ENCODE data around the gene CNNM4. TPM values are rescaled to one million over a fixed set of nuclear protein-coding genes. Genes with fewer than 3 reads are reported as not detected.
"Not testable (repeated sequence)": the region's sequence is repeated elsewhere in the genome, so short reads cannot be mapped to it uniquely, and the experiment has no call there.

Gene CNNM4
- total and polyA plus RNA-seq, 4 donors = 0.82 to 2.3 (median 2.1) TPM

DNA sequence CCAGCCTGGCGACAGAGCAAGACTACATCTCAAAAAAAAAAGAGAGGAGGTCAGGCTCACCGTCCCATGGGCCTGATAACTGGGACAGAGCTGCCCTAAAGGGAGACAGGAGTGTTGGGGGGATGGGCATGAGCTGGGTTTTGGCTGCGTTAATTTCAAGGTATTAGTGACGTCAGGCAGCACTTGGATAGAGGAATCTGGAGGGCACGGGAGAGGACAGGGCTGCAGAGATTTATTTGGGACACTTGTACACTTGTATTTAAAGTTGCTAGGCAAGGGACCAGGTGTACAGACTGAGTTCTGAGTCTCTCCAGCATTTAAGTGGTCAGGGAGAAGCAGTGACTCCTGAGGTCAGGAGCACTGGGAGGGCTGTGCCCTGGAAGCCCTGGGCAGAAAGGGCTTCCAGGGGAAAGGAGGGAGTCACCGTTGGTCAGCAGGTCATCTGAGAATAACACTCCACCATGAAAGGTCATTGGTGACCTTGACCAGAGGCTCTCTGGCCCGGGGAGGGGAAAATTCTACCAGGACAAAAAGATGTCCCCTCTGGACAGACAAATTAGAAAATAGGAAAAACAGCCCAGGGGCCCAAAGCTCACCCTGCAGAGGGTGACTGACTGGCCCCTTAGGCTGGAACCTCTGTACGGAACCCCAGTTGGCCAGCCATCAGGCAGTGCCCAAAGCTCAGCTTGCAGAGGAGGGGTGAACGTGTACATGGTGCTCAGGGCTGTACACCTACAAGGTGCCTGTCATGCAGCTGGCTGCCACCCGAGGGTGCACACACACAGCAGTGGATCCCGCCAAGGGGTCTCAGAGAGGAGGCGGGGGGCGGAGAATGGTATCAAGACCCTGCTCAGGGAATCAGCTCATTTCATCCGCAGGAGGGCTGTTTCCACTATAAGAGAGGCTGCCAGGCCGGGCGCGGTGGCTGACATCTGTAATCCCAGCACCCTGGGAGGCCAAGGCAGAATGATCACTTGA is 32.4 kb downstream of the CNNM4 start (continued):
- TF ChIP-seq, protein P1, sequence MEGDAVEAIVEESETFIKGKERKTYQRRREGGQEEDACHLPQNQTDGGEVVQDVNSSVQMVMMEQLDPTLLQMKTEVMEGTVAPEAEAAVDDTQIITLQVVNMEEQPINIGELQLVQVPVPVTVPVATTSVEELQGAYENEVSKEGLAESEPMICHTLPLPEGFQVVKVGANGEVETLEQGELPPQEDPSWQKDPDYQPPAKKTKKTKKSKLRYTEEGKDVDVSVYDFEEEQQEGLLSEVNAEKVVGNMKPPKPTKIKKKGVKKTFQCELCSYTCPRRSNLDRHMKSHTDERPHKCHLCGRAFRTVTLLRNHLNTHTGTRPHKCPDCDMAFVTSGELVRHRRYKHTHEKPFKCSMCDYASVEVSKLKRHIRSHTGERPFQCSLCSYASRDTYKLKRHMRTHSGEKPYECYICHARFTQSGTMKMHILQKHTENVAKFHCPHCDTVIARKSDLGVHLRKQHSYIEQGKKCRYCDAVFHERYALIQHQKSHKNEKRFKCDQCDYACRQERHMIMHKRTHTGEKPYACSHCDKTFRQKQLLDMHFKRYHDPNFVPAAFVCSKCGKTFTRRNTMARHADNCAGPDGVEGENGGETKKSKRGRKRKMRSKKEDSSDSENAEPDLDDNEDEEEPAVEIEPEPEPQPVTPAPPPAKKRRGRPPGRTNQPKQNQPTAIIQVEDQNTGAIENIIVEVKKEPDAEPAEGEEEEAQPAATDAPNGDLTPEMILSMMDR (IDR thresholded peaks at IDR 0.05; ENCODE audit: low read depth, low read length, missing input control) = no peak
- TF ChIP-seq TAF1 (conservative IDR thresholded peaks at IDR 0.05) = no peak
- TF ChIP-seq YY1 (IDR thresholded peaks at IDR 0.05) = no peak

DNA sequence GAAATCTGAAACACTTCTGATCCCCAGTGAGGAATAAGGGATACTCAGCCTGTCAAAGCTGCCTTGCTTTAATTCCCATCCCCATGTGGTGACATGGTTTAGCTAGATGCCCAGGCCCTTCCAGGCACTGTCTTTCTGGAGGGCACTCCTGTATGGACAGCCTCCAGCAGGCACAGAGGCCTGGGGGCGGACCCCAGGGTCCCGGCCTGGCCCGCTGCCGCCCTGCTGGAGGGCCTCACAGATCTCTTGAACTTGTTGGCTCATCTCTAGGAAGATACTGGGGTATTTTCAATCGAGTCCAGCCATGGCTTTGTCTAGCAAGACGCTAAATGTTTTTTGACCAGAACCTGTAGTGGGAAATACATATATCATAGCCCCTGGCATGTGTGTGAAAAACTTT is 34.4 kb downstream of the CNNM4 start:
- DNase-seq (ENCODE audit: low spot score) = no peak
- Histone ChIP-seq H3K4me3 (ENCODE audit: low read depth in 1 of 3, low read length in 3 of 3) (no peak overlapping the region), H3K36me3 (ENCODE audit: control insufficient read depth in 4 of 4, insufficient read depth in 3 of 4, low read depth in 1 of 4, low read length in 3 of 4) (peaks cover 0 to 11% (median 2%) of the 10 kb centered on the region in 4 donors), H3K9ac (ENCODE audit: low read depth in 1 of 2, low read length in 2 of 2) (no peak overlapping the region), H3K4me1 (ENCODE audit: control insufficient read depth in 4 of 4, insufficient read depth in 4 of 4, low read length in 3 of 4) (peaks cover 0 to 5% (median 0%) of the 10 kb centered on the region in 4 donors), H3K27ac (ENCODE audit: low read depth in 1 of 2, low read length in 2 of 2) (no peak overlapping the region), H3K9me3 (ENCODE audit: control insufficient read depth in 4 of 4, low read length in 3 of 4) (no peaks in the 10 kb centered on the region), H3K27me3 (ENCODE audit: control insufficient read depth in 4 of 4, insufficient read depth in 4 of 4, low read length in 3 of 4) (no peaks in the 10 kb centered on the region)
- WGBS = 97% methylated on average over 6 of the region's 6 CpGs
- TF ChIP-seq HNF4G (IDR thresholded peaks at IDR 0.05) (no peak), HNF4A (conservative IDR thresholded peaks at IDR 0.05) (no peak), RXRA (IDR thresholded peaks at IDR 0.05) (no peak), TAF1 (conservative IDR thresholded peaks at IDR 0.05) (no peak), FOXA2 (IDR thresholded peaks at IDR 0.05) (no peak), NR2F2 (IDR thresholded peaks at IDR 0.05) (no peak)
- TF ChIP-seq, protein P2, sequence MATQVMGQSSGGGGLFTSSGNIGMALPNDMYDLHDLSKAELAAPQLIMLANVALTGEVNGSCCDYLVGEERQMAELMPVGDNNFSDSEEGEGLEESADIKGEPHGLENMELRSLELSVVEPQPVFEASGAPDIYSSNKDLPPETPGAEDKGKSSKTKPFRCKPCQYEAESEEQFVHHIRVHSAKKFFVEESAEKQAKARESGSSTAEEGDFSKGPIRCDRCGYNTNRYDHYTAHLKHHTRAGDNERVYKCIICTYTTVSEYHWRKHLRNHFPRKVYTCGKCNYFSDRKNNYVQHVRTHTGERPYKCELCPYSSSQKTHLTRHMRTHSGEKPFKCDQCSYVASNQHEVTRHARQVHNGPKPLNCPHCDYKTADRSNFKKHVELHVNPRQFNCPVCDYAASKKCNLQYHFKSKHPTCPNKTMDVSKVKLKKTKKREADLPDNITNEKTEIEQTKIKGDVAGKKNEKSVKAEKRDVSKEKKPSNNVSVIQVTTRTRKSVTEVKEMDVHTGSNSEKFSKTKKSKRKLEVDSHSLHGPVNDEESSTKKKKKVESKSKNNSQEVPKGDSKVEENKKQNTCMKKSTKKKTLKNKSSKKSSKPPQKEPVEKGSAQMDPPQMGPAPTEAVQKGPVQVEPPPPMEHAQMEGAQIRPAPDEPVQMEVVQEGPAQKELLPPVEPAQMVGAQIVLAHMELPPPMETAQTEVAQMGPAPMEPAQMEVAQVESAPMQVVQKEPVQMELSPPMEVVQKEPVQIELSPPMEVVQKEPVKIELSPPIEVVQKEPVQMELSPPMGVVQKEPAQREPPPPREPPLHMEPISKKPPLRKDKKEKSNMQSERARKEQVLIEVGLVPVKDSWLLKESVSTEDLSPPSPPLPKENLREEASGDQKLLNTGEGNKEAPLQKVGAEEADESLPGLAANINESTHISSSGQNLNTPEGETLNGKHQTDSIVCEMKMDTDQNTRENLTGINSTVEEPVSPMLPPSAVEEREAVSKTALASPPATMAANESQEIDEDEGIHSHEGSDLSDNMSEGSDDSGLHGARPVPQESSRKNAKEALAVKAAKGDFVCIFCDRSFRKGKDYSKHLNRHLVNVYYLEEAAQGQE (IDR thresholded peaks at IDR 0.05) = no peak
- TF ChIP-seq, protein P3, sequence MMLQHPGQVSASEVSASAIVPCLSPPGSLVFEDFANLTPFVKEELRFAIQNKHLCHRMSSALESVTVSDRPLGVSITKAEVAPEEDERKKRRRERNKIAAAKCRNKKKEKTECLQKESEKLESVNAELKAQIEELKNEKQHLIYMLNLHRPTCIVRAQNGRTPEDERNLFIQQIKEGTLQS (IDR thresholded peaks at IDR 0.05) = no peak
- TF ChIP-seq, protein P4, sequence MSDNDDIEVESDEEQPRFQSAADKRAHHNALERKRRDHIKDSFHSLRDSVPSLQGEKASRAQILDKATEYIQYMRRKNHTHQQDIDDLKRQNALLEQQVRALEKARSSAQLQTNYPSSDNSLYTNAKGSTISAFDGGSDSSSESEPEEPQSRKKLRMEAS (IDR thresholded peaks at IDR 0.05) = no peak

DNA sequence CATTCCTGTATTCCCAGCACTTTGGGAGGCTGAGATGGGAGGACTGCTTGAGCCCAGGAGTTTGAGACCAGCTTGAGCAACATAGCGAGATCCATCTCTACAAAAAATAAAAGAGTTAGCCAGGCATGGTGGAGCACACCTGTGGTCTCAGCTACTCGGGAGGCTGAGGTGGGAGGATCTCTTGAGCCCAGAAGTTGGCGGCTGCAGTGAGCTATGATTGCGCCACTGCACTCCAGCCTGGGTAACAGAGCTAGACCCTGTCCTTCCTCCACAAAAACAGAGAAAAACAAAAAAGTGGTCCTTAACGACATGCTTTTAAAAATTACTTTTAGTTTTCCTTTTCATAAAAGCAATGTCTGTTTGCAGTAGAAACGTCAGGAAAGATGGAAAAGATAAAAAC is 35.8 kb downstream of the CNNM4 start:
- H3K27ac ChIP-seq (ENCODE audit: low read depth in 1 of 2, low read length in 2 of 2); H3K9ac ChIP-seq (ENCODE audit: low read depth in 1 of 2, low read length in 2 of 2); H3K9me3 ChIP-seq (ENCODE audit: control insufficient read depth in 4 of 4, low read length in 3 of 4); DNase-seq (ENCODE audit: low spot score); H3K4me3 ChIP-seq (ENCODE audit: low read depth in 1 of 3, low read length in 3 of 3); H3K27me3 ChIP-seq (ENCODE audit: control insufficient read depth in 4 of 4, insufficient read depth in 4 of 4, low read length in 3 of 4): not testable (repeated sequence)
- H3K36me3 ChIP-seq (ENCODE audit: control insufficient read depth in 4 of 4, insufficient read depth in 3 of 4, low read depth in 1 of 4, low read length in 3 of 4) = peaks cover 0 to 11% (median 2%) of the 10 kb centered on the region in 4 donors
- H3K4me1 ChIP-seq (ENCODE audit: control insufficient read depth in 4 of 4, insufficient read depth in 4 of 4, low read length in 3 of 4) = peaks cover 0 to 10% (median 4%) of the 10 kb centered on the region in 4 donors
- WGBS = 92% methylated on average over 6 of the region's 6 CpGs
